Stimulated activated CD8-positive, alpha-beta memory T cell treated with anti-CD3 and anti-CD28 coated beads, Interleukin-12 subunit alpha, Interleukin-12 subunit beta, amount 100 ng/mL, for 1 hour (primary cell): ENCODE results near the gene PIM1.

Experiments
- DNase-seq: peaks from one replicate; pipeline ENCODE4 v3.0.0-alpha.2; 2020; ENCODE audit warnings: low read depth

Gene PIM1

DNA sequence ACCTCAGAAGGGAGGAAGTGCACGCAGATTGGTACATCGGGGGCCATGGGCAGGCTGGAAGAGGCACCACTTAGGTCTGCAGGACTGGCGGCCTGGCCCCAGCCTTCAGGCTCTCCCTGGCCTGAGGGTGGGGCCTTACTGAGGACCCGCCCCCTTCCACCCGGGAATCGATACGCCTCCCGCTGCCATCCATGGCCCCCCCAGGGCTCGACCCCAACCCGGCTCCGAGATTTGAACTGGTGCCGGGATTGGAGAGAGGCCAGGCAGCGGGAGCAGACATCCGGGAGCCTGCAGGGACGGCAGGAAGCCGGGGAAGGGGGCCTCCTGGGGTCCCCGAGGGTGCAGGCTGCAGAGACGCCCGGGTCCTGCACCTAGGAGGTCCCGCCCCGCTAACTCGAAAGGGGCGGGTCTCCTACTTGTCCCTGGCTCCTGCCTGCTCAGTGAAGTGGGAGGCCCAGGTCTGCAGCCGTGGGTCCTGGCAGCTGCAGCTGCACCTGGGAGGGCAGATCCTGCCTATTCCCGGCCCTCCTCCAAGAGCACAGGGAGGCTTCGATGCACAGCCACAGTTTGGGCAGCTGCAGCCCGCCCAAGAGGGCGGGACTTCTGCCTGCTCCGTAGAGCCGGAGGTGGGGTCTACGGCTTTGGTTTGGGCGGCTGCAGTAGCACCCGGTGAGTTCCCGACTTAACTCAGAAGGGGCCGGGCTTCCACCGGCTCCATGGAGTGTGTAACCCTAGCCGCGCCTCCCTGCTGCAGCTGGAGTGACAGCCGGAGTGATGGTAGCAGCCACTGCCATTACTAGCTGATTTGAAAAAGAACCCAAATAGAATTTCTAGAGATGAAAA is 52.4 kb downstream of the PIM1 start:
- DNase-seq = peak; percentile 41

DNA sequence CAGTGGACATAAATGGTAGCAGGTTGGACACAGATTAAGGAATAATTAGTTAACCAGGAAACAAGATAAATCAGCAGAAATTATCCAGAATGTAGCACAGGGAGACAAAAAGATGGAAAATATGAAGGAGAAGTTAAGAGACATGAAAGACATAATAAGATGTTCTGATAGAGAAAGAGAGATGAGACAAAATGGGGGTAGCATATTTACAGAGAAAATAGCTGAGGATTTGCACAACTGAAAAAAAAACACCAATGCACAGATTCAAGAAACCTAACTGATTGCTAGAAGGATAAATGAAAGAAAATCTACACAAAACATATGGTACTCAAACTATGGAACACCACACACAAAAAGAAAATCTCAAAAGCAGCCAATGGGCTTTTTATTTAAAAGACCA is 53.0 kb downstream of the PIM1 start:
- DNase-seq = no peak
